ES-I3 (cell line): Measurements from ENCODE around the gene RGL4.

Experiments used
- H3K36me3 ChIP-seq: 2 replicates; pipeline ENCODE4 v1.6.1; 2013; ENCODE audit warnings: mild to moderate bottlenecking, low read length, control low read depth, moderate library complexity; ENCODE audit not compliant: insufficient read depth
- H3K4me1 ChIP-seq: 2 replicates; pipeline ENCODE4 v1.6.1; 2013; ENCODE audit warnings: mild to moderate bottlenecking, control low read depth, low read length; ENCODE audit not compliant: insufficient read depth
- H3K9ac ChIP-seq: 2 replicates; pipeline ENCODE4 v1.6.1; 2013; ENCODE audit warnings: low read depth, mild to moderate bottlenecking, low read length, moderate library complexity
- H3K9me3 ChIP-seq: 2 replicates; pipeline ENCODE4 v1.6.1; 2013; ENCODE audit warnings: mild to moderate bottlenecking, low read length, moderate library complexity; ENCODE audit not compliant: control insufficient read depth, insufficient read depth

Gene RGL4

DNA sequence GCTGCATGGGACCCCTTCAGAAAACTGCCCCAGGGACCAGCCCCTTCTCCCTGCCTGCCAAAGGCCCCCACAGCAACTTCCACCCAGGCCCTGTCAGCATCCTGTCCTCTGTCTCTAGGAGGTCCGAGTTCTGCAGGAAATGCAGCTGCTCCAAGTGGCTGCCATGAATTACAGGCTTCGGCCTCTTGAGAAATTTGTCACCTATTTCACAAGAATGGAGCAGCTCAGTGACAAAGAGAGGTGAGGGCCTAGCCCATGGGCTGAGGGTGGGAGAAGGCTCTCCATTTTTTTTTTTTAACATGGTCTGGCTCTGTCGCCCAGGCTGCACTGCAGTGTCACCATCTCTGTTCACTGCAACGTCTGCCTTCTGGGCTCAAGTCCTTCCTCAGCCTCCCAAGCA is 7.3 kb downstream of the RGL4 start:
- Histone ChIP-seq H3K4me1 (no peaks in the 10 kb centered on the region), H3K36me3 (peaks cover 20% of the 10 kb centered on the region), H3K9me3 (no peaks in the 10 kb centered on the region), H3K9ac (no peak overlapping the region)

DNA sequence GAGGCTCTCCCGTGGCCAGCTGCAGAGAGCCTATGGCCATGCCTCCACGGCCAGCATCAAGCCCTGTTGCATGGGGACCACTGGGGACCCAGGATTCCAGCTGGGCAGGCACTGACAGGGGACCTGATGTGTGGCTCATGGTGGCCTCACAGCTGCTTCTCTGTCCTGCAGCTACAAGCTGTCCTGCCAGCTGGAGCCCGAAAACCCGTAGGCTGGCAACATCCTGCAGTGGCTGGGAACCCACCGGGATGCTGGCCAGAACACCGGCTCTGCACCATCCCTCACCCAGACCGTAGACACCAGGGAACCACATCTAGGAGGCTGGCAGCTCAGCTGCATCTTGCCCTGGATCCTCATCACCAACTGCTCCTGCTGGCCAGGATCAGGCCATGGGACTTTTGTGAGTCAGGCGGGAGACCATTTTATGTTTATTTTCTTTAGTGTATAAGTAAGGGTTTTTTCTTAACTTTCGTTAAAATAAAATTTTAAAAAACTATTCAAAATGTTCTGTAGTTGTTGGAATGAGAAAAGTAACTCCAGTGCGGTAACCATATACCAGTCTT is 7.9 kb downstream of the RGL4 start:
- Histone ChIP-seq H3K9me3 (no peaks in the 10 kb centered on the region), H3K4me1 (no peaks in the 10 kb centered on the region), H3K9ac (no peak overlapping the region), H3K36me3 (peaks cover 20% of the 10 kb centered on the region)

DNA sequence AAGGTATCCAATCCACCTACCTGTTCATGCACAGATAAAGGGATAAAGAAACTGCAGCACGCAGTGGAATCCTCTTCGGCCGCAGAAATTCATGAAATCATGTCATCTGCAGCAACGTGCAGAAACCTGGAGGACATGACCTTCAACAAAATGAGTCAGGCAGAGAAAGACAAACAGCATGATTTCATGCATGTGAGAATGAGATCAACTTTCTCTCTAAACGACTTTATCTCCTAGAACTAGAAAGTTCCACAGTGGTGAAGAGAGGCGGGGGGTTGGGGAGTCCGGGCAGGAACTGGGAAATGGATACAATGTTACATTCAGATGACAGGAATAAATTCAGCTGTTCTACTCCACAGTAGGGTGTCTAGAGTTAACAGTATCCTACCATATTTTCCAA is 9.9 kb downstream of the RGL4 start:
- Histone ChIP-seq H3K9ac (no peak overlapping the region), H3K4me1 (no peaks in the 10 kb centered on the region), H3K36me3 (peaks cover 13% of the 10 kb centered on the region), H3K9me3 (no peaks in the 10 kb centered on the region)

DNA sequence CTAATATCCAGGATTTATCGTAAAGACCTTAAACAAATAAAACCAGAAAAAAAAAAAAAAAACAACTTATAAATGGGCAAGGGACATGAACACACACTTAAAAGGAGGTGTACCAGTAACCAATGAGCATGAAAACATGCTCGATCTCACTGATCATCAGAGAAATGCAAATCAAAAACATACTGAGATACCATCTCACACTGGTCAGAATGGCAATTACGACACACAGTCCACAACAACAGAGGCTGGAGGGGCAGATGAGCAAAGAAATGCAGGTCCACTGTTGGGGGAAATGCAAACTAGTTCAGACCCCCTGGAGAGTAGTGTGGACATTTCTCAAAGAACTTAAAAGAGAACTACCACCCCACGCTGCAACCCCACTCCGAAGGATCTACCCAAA is 13.2 kb downstream of the RGL4 start:
- Histone ChIP-seq H3K9ac (no peak overlapping the region), H3K4me1 (no peaks in the 10 kb centered on the region), H3K9me3 (no peaks in the 10 kb centered on the region), H3K36me3 (peaks cover 13% of the 10 kb centered on the region)

DNA sequence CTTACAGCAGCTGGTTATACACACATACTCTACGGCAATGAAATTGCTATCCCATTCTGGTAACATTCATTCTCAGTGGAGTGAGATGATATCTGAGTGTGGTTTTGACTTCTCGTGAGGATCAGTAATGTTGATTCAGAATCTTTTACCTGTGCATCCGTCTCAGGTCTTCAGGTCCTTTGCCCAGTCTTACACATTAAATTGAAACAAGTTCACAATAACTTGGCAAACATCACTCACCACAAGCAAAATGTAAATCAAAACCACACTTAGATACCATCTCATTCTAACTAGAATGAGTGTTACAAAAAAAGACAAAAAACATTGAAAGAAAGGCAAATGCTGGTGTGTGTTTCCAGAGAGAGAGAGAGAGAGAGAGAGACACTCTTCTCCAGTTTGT is 14.0 kb downstream of the RGL4 start:
- H3K9me3 ChIP-seq = no peaks in the 10 kb centered on the region
- no peak overlapping the region for H3K9ac ChIP-seq
- H3K4me1 ChIP-seq = no peaks in the 10 kb centered on the region
- H3K36me3 ChIP-seq = peaks cover 8% of the 10 kb centered on the region

DNA sequence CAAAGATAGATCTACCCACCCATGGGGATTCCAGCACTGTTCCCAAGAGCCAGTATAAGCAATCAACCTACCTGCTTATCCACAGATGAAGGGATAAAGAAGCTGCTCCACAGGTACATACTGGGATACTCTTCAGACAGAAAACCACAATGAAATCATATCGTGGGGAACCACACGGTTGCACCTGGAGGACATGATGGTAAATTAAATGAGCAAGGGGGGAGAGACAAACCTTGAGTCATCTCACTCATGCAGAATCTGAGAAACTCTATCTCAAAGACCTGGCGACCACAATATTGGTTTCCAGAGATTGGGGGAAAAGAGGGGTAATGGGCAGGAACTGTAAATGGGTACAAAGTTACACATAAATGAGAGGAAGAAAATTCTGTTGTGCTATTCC is 14.5 kb downstream of the RGL4 start:
- Histone ChIP-seq H3K9ac (no peak overlapping the region), H3K4me1 (no peaks in the 10 kb centered on the region), H3K9me3 (no peaks in the 10 kb centered on the region), H3K36me3 (peaks cover 5% of the 10 kb centered on the region; the same call in 1 of the 2 replicates)

DNA sequence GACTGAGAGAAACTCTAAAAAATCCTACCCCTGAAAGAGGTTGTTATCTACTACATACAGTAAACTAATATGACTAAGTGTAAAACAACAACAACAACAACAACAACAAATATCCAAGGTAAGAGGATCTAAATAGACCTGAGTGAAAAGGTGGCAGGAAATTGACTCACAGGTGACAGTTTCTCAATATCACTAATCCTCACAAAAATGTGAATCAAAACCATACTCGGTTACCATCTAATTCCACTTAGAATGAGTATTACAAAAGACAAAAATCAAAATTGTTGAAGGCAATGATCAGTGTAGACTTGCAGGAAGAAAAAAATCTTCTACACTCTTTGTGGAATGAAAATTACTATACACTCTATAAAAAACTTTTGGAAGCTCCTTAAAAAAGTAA is 17.5 kb downstream of the RGL4 start:
- no peaks in the 10 kb centered on the region for H3K4me1 ChIP-seq
- peaks cover 4% of the 10 kb centered on the region for H3K36me3 ChIP-seq
- no peaks in the 10 kb centered on the region for H3K9me3 ChIP-seq
- H3K9ac ChIP-seq = no peak overlapping the region

DNA sequence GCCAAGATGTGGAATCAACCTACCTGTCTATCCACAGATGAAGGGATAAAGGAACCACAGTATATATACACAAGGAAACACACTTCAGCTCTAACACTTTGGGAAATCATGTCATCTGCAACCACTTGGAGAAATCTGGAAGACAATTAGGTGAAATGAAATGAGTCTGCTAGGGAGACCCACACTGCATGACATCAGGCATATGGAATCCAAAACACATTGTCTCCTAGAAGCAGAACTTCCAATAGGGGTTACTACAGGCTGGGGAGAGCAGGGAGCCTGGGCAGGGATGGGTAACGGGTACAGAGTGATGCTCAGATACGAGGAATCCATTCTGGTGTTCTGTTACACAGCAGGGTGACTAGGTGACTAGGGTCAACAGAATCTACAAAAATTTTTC is 18.3 kb downstream of the RGL4 start:
- Histone ChIP-seq H3K36me3 (peaks cover 4% of the 10 kb centered on the region), H3K9me3 (no peaks in the 10 kb centered on the region)

DNA sequence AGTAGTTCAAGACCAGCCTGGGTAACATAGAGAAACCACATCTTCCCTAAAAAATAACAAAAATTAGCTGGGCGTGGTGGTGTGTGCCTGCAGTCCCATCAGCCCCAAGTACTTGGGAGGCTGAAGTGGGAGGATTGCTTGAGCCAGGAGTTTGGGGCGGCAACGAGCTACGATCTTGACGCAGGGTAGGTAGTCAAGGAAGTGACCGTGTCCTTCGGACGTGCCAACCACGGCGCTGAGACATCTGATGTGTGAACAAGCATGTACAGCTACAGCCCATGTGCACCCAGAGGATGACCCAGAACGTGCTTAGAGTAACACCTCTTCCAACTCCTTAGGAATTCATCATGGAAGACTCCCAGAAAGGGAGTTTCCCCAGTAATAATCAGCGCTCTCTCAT is 21.4 kb downstream of the RGL4 start:
- Histone ChIP-seq H3K4me1 (no peaks in the 10 kb centered on the region), H3K9ac (no peak overlapping the region), H3K36me3 (no peaks in the 10 kb centered on the region; the same call in 1 of the 2 replicates), H3K9me3 (no peaks in the 10 kb centered on the region)

More for the DNA sequence above, 18.3 kb downstream of the RGL4 start:
- Histone ChIP-seq H3K4me1 (no peaks in the 10 kb centered on the region), H3K9ac (no peak overlapping the region)

DNA sequence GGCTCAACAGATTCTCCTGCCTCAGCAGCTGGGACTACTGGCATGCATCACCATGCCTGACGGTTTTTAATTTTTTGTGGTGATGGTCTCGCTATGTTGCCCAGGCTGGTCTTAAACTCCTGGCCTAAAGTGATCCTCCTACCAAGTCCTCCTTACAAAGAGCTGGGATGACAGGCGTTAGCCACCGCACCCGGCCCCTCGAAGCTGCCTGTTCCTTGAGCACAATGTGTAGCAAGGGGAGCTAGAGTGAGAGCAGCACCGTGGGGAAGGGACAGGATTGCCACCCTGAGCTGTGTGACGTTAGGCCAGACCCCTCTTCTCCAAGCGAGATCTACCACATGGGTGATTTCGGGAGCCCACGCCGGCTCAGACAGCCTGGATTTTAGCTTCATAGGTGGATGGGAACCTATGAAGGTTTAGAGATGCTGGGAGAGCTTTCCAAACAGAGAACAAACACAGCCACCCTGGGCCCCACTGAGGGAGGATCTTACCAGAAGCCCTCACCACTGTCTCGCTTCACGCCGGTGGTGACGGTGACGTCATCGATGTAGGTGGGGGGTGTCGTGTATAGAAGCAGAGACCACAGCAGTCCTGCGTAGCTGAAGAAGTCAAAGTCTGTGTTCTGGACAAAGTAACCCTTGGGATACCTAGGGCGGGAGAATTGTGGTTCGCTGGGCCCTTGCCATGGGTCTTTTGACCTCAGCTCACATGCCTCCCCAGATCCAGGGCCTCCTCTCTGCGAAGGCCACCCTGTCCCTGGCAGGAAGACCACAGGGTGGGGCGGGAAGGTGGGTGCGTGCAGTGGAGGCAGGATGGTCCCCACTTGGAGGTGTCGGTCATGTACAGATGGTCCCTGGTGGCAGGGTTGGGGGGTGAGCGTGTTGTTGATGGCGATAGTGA is 23.1 kb downstream of the RGL4 start:
- Histone ChIP-seq H3K36me3 (no peaks in the 10 kb centered on the region; the same call in 1 of the 2 replicates), H3K4me1 (no peaks in the 10 kb centered on the region), H3K9ac (no peak overlapping the region), H3K9me3 (no peaks in the 10 kb centered on the region)

DNA sequence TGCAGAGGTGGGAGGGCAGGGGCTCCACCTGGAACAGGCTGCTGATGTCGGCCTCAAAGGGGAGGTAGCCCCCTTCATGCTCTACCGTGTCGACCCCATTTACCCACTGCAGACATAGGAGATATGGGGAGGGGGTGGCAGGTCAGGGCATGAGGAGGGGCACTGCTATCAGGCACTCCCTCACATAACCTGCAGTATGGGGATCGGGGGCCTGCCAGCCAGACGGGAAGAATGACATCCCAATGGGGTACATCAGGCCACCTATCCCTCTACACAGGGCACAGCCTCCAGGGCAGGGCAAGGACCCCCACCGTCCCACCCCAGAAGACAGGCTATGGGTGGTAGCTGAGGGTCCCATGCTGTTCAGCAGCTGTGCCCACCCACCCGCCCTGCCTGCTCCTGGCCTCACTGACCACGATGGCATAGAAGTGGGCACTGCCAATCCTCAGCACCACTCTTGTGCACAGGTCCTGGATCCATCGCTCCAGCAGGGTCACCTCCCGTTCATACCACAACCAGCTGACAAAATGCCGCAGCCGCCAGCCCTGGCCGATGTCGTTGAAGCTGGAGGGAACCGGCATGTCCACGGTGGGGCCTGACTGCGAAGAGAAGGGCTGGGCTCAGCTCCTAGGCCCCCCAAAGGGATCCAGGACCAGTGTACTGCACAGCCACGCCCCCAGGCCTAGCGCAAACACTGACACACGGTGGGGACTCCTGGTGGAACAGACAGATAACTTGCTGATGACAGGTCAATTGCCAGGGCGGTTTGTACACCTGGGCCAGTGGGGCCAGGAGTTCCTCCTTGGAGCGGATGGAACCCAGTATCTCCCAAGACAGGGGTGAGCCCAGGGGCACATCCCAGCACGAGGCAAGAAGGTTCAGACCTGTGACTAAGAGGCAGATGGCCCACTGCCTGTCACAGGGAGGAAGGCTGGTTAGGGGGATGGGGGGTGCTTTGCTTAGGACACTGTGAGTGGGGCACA is 24.1 kb downstream of the RGL4 start:
- Histone ChIP-seq H3K36me3 (no peaks in the 10 kb centered on the region; the same call in 1 of the 2 replicates), H3K4me1 (no peaks in the 10 kb centered on the region), H3K9ac (no peak overlapping the region), H3K9me3 (no peaks in the 10 kb centered on the region)

DNA sequence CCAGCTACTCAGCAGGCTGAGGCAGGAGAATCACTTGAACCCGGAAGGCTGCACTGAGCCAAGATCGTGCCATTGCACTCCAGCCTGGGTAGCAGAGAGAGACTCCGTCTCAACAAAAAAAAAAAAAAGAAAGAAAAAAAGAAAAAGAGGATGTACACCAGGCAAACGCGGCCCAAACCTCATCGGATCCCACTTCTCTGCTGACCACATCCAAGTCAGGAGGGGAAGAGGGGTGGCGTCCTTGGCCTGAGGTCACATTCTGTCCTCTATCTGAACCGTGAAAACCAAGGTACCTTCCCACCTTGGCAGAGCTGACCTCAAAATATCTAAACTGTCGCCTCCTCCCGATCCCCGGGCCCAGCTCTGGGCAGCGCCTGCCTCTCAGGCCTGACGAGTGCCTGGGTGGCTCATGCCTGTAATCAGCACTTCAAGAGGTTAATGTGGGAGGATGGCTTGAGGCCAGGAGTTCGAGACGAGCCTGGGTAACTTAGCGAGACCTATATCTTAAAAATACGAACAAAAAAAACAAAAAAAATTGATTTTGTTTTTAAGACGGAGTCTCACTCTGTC is 25.1 kb downstream of the RGL4 start:
- H3K9ac ChIP-seq = peak overlapping the region; percentile 87; the same call in 1 of the 2 replicates
- H3K9me3 ChIP-seq = no peaks in the 10 kb centered on the region
- no peaks in the 10 kb centered on the region; the same call in 1 of the 2 replicates for H3K36me3 ChIP-seq
- H3K4me1 ChIP-seq = no peaks in the 10 kb centered on the region

DNA sequence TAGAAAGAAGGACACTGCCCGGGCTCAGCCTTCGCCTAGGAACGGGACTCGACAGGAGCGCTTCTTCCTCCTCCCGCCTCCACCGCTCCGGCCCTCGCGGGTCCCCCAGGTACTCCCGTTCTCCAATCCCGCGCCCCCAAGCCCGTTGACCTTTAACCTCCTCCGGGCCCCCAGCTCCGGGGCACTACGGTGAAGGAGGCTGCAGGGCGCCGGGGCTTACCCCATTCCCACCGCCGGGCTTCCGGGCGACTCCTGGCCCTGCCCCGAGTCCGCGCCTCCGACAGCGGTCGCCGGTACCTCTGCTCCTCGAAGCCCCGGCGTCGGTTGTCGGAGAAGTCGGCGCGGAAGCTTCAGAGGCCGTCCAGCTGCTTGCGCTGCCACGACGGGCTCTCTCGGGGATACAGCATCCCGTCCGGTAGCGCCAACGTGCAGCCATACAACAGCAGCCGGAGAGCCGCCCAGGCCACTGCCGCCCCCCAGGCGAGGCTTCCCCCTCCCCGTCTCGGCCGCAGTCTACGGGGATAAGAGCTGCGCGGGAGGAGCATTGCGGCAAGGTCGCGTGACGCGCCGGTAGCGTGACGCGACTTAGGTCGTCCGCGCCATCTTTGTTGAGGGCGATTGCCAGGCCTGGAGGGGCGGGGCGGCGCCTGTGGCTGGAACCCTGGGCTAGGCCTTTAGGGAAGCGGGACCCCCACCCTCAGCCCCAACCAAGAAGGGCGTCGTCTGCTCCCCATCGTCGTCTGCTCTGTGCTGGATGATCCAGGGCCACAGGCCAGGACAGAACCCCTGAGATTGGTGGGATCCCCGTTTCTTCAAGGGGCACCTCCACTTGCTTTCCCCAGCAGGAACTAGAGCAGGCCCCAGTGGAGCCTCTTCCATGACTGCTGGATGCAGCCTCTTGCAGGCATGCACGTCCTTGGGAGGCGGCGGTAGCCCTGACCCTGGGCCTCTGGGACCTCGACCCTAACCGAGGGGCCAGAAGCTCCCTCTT is 26.3 kb downstream of the RGL4 start:
- Histone ChIP-seq H3K36me3 (no peaks in the 10 kb centered on the region; the same call in 1 of the 2 replicates), H3K4me1 (no peaks in the 10 kb centered on the region), H3K9me3 (no peaks in the 10 kb centered on the region), H3K9ac (peak overlapping the region; percentile 87)
